OCI-LY3 (cell line): ENCODE measurements around the gene TMEM50B.
"Not testable (repeated sequence)": the region's sequence is repeated elsewhere in the genome, so short reads cannot be mapped to it uniquely, and the experiment has no call there.

Experiments
- EZH2phosphoT487 ChIP-seq: fragments of 200-600 bp; shearing (Covaris generic); IDR thresholded peaks from 2 replicates; pipeline ENCODE4 v1.6.1; 2018; ENCODE audit warnings: antibody characterized with exemption, mixed run types, low read depth
- TF ChIP-seq, protein P1 (sequence below): fragments of 200-600, 300-600 bp; sonication (generic); IDR thresholded peaks from 2 replicates; pipeline ENCODE4 v1.5.1; 2014; ENCODE audit warnings: antibody characterized with exemption, low read length, low read depth

- TF ChIP-seq, protein P1, sequence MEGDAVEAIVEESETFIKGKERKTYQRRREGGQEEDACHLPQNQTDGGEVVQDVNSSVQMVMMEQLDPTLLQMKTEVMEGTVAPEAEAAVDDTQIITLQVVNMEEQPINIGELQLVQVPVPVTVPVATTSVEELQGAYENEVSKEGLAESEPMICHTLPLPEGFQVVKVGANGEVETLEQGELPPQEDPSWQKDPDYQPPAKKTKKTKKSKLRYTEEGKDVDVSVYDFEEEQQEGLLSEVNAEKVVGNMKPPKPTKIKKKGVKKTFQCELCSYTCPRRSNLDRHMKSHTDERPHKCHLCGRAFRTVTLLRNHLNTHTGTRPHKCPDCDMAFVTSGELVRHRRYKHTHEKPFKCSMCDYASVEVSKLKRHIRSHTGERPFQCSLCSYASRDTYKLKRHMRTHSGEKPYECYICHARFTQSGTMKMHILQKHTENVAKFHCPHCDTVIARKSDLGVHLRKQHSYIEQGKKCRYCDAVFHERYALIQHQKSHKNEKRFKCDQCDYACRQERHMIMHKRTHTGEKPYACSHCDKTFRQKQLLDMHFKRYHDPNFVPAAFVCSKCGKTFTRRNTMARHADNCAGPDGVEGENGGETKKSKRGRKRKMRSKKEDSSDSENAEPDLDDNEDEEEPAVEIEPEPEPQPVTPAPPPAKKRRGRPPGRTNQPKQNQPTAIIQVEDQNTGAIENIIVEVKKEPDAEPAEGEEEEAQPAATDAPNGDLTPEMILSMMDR = not testable (repeated sequence)
- not testable (repeated sequence) for TF ChIP-seq EZH2phosphoT487
These were observed 27.2 kb upstream of the TMEM50B start for GRCh38 chr21:33507003-33507402.
